Neural cell (in vitro differentiated cells): Measurements from ENCODE around the gene PPY. TPM values are rescaled to one million over a fixed set of nuclear protein-coding genes. Genes with fewer than 3 reads are reported as not detected.
"Not testable (repeated sequence)": the region's sequence is repeated elsewhere in the genome, so short reads cannot be mapped to it uniquely, and the experiment has no call there.

Source experiments
- H2AFZ ChIP-seq: fragments of 200-600, 300-800 bp; sonication (generic), shearing (Covaris generic); 2 replicates; pipeline ENCODE4 v1.6.0; 2014; ENCODE audit warnings: low read depth, mild to moderate bottlenecking, antibody characterized with exemption, low read length, moderate library complexity
- H3F3A ChIP-seq: fragments of 200-600 bp; shearing (Covaris generic); 2 replicates; pipeline ENCODE4 v1.6.1; 2016; ENCODE audit warnings: mild to moderate bottlenecking, moderate library complexity, mixed read lengths, antibody characterized with exemption, low read length; ENCODE audit not compliant: insufficient read depth, poor library complexity, severe bottlenecking
- H3K27ac ChIP-seq: fragments of 200-600, 300-800 bp; sonication (generic), shearing (Covaris generic); 2 replicates; pipeline ENCODE4 v1.5.1; 2014; ENCODE audit warnings: mild to moderate bottlenecking, low read length, moderate library complexity
- H3K27me3 ChIP-seq: fragments of 300-800, 200-600 bp; sonication (generic), shearing (Covaris generic); 2 replicates; pipeline ENCODE4 v1.6.0; 2014; ENCODE audit warnings: mild to moderate bottlenecking, low read depth, low read length, moderate library complexity; ENCODE audit not compliant: insufficient read depth
- H3K36me3 ChIP-seq: fragments of 300-800, 200-600 bp; sonication (generic), shearing (Covaris generic); 2 replicates; pipeline ENCODE4 v1.5.1; 2014; ENCODE audit warnings: mild to moderate bottlenecking, antibody characterized with exemption, low read length, moderate library complexity; ENCODE audit not compliant: insufficient read depth
- H3K4me2 ChIP-seq: fragments of 300-800, 200-600 bp; sonication (generic), shearing (Covaris generic); 2 replicates; pipeline ENCODE4 v1.6.0; 2014; ENCODE audit warnings: mild to moderate bottlenecking, low read length
- H3K4me3 ChIP-seq: fragments of 300-800, 200-600 bp; sonication (generic), shearing (Covaris generic); 2 replicates; pipeline ENCODE4 v1.5.1; 2014; ENCODE audit warnings: mild to moderate bottlenecking, low read length, moderate library complexity
- H3K79me2 ChIP-seq: fragments of 200-600 bp; shearing (Covaris generic); replicated peaks from 2 replicates; pipeline ENCODE4 v1.6.0; 2014; ENCODE audit warnings: mild to moderate bottlenecking, low read length, moderate library complexity; ENCODE audit not compliant: insufficient read depth
- H3K9ac ChIP-seq: fragments of 300-800, 200-600 bp; sonication (generic), shearing (Covaris generic); 2 replicates; pipeline ENCODE4 v1.6.1; 2016; ENCODE audit warnings: mild to moderate bottlenecking, low read length, mixed read lengths
- H3K9me2 ChIP-seq: fragments of 200-600 bp; shearing (Covaris generic); 2 replicates; pipeline ENCODE4 v1.6.1; 2016; ENCODE audit warnings: mild to moderate bottlenecking, low read length, mixed read lengths; ENCODE audit not compliant: insufficient read depth
- H3K9me3 ChIP-seq: fragments of 200-600, 300-800 bp; sonication (generic), shearing (Covaris generic); 2 replicates; pipeline ENCODE4 v1.6.1; 2016; ENCODE audit warnings: mild to moderate bottlenecking, mixed run types, low read length, moderate library complexity, mixed read lengths
- H4K20me1 ChIP-seq: fragments of 200-600 bp; shearing (Covaris generic); 2 replicates; pipeline ENCODE4 v1.6.1; 2016; ENCODE audit warnings: mild to moderate bottlenecking, mixed run types; ENCODE audit not compliant: insufficient read depth
- EP300 ChIP-seq: fragments of 450-650 bp; conservative IDR thresholded peaks from 2 replicates; pipeline ENCODE4 v1.6.1; 2014; ENCODE audit warnings: antibody characterized with exemption, mild to moderate bottlenecking, moderate library complexity; ENCODE audit not compliant: poor library complexity, severe bottlenecking
- EZH2 ChIP-seq: fragments of 200-600, 300-800 bp; shearing (Covaris generic), sonication (generic); IDR thresholded peaks from 2 replicates; pipeline ENCODE4 v1.6.1; 2014; ENCODE audit warnings: antibody characterized with exemption, low read length, borderline replicate concordance, mild to moderate bottlenecking; ENCODE audit not compliant: insufficient read depth, poor library complexity, severe bottlenecking
- MXI1 ChIP-seq: fragments of 450-650 bp; conservative IDR thresholded peaks from 2 replicates; pipeline ENCODE4 v1.6.1; 2014; ENCODE audit warnings: antibody characterized with exemption, mild to moderate bottlenecking; ENCODE audit not compliant: poor library complexity, severe bottlenecking
- POLR2AphosphoS5 ChIP-seq: IDR thresholded peaks from 2 replicates; pipeline ENCODE4 v1.6.1; 2012
- RAD21 ChIP-seq: fragments of 450-650 bp; conservative IDR thresholded peaks from 2 replicates; pipeline ENCODE4 v1.6.1; 2014; ENCODE audit warnings: antibody characterized with exemption, mild to moderate bottlenecking, moderate library complexity
- SMC3 ChIP-seq: fragments of 450-650 bp; conservative IDR thresholded peaks from 2 replicates; pipeline ENCODE4 v1.6.1; 2014; ENCODE audit warnings: antibody characterized with exemption, mild to moderate bottlenecking, moderate library complexity; ENCODE audit not compliant: poor library complexity
- TAF1 ChIP-seq: IDR thresholded peaks from 2 replicates; pipeline ENCODE4 v1.6.1; 2012; ENCODE audit warnings: low read depth
- polyA plus RNA-seq: library from polyadenylated mRNA; depleted of rRNA; stranded (reverse); fragments of >200 nt; gene quantifications from 2 replicates; pipeline ENCODE4 v1.2.3, GENCODE V29; 2014
- TF ChIP-seq, protein P1 (sequence below): fragments of 450-650 bp; IDR thresholded peaks from 2 replicates; pipeline ENCODE4 v1.5.1; 2014; ENCODE audit warnings: antibody characterized with exemption, mild to moderate bottlenecking, moderate library complexity; ENCODE audit not compliant: poor library complexity, severe bottlenecking
- TF ChIP-seq, protein P2 (sequence below): IDR thresholded peaks from 2 replicates; pipeline ENCODE4 v1.6.1; 2012; ENCODE audit warnings: borderline replicate concordance

The PPY gene
- polyA plus RNA-seq, 1 donor from 2014 or later = not detected

DNA sequence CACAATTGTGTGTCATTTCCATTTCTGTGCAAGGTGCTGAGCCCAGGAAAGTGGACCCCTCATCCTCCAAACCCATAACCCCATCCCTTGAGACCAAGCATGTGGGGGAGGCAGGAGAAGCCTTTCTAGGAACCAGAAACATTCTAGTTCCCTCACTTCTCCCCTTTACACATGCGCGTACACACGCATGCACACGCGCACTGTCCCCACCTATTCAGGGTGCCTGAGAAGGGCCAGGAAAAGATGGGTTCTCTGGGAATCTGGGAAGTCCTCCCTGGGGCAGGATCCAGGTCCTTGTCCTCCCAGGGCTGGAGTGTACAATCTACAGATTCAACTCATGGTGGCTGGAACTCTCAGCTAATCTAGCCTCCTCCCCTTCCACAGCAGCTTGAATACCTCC lies 2.4 kb downstream of the PPY start:
- Histone ChIP-seq H4K20me1 (no peaks in the 10 kb centered on the region), H2AFZ (no peak overlapping the region), H3K27ac (no peak overlapping the region), H3K9ac (no peak overlapping the region), H3F3A (no peaks in the 10 kb centered on the region), H3K4me3 (no peak overlapping the region), H3K9me3 (no peaks in the 10 kb centered on the region), H3K9me2 (no peaks in the 10 kb centered on the region), H3K79me2 (no peaks in the 10 kb centered on the region), H3K4me2 (no peak overlapping the region), H3K36me3 (no peaks in the 10 kb centered on the region), H3K27me3 (no peaks in the 10 kb centered on the region)
- TF ChIP-seq RAD21 = no peak
- TF ChIP-seq, protein P1, sequence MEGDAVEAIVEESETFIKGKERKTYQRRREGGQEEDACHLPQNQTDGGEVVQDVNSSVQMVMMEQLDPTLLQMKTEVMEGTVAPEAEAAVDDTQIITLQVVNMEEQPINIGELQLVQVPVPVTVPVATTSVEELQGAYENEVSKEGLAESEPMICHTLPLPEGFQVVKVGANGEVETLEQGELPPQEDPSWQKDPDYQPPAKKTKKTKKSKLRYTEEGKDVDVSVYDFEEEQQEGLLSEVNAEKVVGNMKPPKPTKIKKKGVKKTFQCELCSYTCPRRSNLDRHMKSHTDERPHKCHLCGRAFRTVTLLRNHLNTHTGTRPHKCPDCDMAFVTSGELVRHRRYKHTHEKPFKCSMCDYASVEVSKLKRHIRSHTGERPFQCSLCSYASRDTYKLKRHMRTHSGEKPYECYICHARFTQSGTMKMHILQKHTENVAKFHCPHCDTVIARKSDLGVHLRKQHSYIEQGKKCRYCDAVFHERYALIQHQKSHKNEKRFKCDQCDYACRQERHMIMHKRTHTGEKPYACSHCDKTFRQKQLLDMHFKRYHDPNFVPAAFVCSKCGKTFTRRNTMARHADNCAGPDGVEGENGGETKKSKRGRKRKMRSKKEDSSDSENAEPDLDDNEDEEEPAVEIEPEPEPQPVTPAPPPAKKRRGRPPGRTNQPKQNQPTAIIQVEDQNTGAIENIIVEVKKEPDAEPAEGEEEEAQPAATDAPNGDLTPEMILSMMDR = no peak
- TF ChIP-seq SMC3 = no peak
- no peak for TF ChIP-seq EZH2
- no peak for TF ChIP-seq TAF1
- TF ChIP-seq, protein P2, sequence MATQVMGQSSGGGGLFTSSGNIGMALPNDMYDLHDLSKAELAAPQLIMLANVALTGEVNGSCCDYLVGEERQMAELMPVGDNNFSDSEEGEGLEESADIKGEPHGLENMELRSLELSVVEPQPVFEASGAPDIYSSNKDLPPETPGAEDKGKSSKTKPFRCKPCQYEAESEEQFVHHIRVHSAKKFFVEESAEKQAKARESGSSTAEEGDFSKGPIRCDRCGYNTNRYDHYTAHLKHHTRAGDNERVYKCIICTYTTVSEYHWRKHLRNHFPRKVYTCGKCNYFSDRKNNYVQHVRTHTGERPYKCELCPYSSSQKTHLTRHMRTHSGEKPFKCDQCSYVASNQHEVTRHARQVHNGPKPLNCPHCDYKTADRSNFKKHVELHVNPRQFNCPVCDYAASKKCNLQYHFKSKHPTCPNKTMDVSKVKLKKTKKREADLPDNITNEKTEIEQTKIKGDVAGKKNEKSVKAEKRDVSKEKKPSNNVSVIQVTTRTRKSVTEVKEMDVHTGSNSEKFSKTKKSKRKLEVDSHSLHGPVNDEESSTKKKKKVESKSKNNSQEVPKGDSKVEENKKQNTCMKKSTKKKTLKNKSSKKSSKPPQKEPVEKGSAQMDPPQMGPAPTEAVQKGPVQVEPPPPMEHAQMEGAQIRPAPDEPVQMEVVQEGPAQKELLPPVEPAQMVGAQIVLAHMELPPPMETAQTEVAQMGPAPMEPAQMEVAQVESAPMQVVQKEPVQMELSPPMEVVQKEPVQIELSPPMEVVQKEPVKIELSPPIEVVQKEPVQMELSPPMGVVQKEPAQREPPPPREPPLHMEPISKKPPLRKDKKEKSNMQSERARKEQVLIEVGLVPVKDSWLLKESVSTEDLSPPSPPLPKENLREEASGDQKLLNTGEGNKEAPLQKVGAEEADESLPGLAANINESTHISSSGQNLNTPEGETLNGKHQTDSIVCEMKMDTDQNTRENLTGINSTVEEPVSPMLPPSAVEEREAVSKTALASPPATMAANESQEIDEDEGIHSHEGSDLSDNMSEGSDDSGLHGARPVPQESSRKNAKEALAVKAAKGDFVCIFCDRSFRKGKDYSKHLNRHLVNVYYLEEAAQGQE = no peak
- TF ChIP-seq POLR2AphosphoS5 = no peak
- TF ChIP-seq EP300 = no peak
- no peak for TF ChIP-seq MXI1

DNA sequence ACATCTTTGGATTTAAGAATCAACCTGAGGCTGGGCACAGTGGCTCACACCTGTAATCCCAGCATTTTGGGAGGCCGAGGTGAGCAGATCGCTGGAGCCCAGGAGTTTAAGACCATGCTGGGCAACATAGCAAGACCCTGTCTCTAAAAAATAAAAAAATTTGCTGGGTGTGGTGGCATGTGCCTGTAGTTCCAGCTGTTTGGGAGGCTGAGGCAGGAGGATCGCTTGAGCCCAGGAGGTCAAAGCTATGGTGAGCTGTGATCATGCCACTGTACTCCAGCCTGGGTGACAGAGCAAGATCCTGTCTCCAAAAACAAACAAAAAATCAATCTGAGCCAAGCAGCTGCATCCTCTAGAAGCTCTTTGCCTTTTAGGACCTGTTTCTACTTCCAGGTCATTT lies 2.8 kb downstream of the PPY start:
- not testable (repeated sequence) for H3K27ac ChIP-seq, H3K4me2 ChIP-seq, H4K20me1 ChIP-seq, H2AFZ ChIP-seq, H3K9me3 ChIP-seq, H3F3A ChIP-seq, H3K27me3 ChIP-seq, H3K9me2 ChIP-seq, H3K36me3 ChIP-seq, H3K79me2 ChIP-seq, H3K4me3 ChIP-seq, H3K9ac ChIP-seq

DNA sequence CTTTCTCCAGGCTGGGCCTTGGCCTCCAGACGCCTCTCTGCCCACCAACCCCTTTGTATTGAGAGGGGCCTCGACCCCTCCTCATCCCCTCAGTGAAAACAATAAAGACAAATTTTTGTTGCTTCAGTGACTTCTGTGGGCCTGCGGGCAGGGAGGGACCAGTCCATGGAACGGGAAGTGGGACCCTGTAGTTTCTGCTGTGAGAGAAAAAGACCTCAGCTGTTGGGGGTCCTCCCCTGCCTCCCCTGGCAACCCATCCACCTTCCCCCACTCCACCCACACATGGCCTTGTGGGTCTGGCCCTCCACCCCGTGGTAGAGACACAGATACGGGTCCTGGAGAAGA lies 3.5 kb downstream of the PPY start:
- no peaks in the 10 kb centered on the region for H3K9me3 ChIP-seq
- TF ChIP-seq MXI1 (no peak), SMC3 (no peak), RAD21 (no peak), EP300 (no peak), EZH2 (no peak), POLR2AphosphoS5 (no peak), TAF1 (no peak)
- TF ChIP-seq, protein P2 = no peak
- TF ChIP-seq, protein P1 = no peak
- H3K36me3 ChIP-seq = no peaks in the 10 kb centered on the region
- no peak overlapping the region for H3K9ac ChIP-seq
- no peaks in the 10 kb centered on the region for H3F3A ChIP-seq
- no peak overlapping the region for H3K4me2 ChIP-seq
- H3K27ac ChIP-seq = no peak overlapping the region
- no peak overlapping the region for H3K4me3 ChIP-seq
- H2AFZ ChIP-seq = no peak overlapping the region
- H3K27me3 ChIP-seq = no peaks in the 10 kb centered on the region
- H3K9me2 ChIP-seq = no peaks in the 10 kb centered on the region
- H3K79me2 ChIP-seq = no peaks in the 10 kb centered on the region
- H4K20me1 ChIP-seq = no peaks in the 10 kb centered on the region
